Heart right ventricle (tissue), 16 donors: ENCODE measurements around the gene S100A12. TPM values are rescaled to one million over a fixed set of nuclear protein-coding genes. Genes with fewer than 3 reads are reported as not detected.
A peak's percentile ranks its signal among the peaks of the same experiment; 100 is the strongest.

Source experiments
- ATAC-seq, 8 donors: fragments of 200-7000 bp; cut with Tn5 transposase; one replicate each; pipeline ENCODE4 v1.9.1; 2020; ENCODE audit warnings: mild to moderate bottlenecking in 8 of 8, moderate library complexity in 8 of 8, moderate number of reproducible peaks in 1 of 8
- DNase-seq, 2 donors: peaks; one replicate each; pipeline ENCODE4 v3.0.0-alpha.2; 2020
- H3K27ac ChIP-seq, 10 donors: fragments of 200-600 bp; sonication (generic) in 2 of 10; one replicate each; pipeline versions ENCODE4 v1.5.0 to v1.8.0; 2020 to 2022; ENCODE audit warnings: mild to moderate bottlenecking in 3 of 10
- H3K27me3 ChIP-seq, 7 donors: fragments of 200-600 bp; one replicate each; pipeline ENCODE4 v1.8.0; 2021 to 2022; ENCODE audit warnings: mild to moderate bottlenecking in 2 of 7
- H3K36me3 ChIP-seq, 9 donors: fragments of 200-600 bp; sonication (generic) in 1 of 9; one replicate each; pipeline versions ENCODE4 v1.5.0 to v1.8.0; 2020 to 2022; ENCODE audit warnings: mild to moderate bottlenecking in 2 of 9
- H3K4me1 ChIP-seq, 9 donors: fragments of 200-600 bp; sonication (generic) in 1 of 9; one replicate each; pipeline versions ENCODE4 v1.5.0 to v1.8.0; 2020 to 2022; ENCODE audit warnings: mild to moderate bottlenecking in 4 of 9
- H3K4me3 ChIP-seq, 10 donors: fragments of 200-600 bp; sonication (generic) in 2 of 10; one replicate each; pipeline versions ENCODE4 v1.5.0 to v1.8.0; 2020 to 2022; ENCODE audit warnings: mild to moderate bottlenecking in 7 of 10, moderate library complexity in 2 of 10
- H3K9me3 ChIP-seq, 11 donors: fragments of 200-600 bp in 10 of 11; sonication (generic) in 2 of 11; one replicate each; pipeline versions ENCODE4 v1.5.0 to v1.8.0; 2013 to 2022; ENCODE audit warnings: mild to moderate bottlenecking in 2 of 11, control low read depth in 1 of 11, moderate library complexity in 1 of 11
- CTCF ChIP-seq, 9 donors: fragments of 200-600 bp; sonication (generic) in 2 of 9; IDR thresholded peaks; one replicate each; pipeline versions ENCODE4 v1.5.0 to v1.8.0; 2021 to 2022; ENCODE audit warnings: antibody characterized with exemption in 9 of 9, mild to moderate bottlenecking in 5 of 9, moderate library complexity in 1 of 9
- whole genome bisulfite sequencing, 2 donors: extraction: QIAGEN DNeasy Blood & Tissue Kit; methylation state at CpG; one replicate each; pipeline ENCODE4 v1.1.7; 2013; ENCODE audit warnings: inconsistent platforms in 1 of 2; 5-methylcytosine and 5-hydroxymethylcytosine counted together
- intact Hi-C, 10 donors: fragments of 100-400 bp; cut with DNase I; formaldehyde crosslinking; loops; one replicate each; pipeline versions ENCODE4 v1.11.1 to v1.14.2; 2022
- polyA plus RNA-seq, 2 donors: library from polyadenylated mRNA; stranded (reverse); fragments of 200-250 nt; gene quantifications; one replicate each; pipeline ENCODE4 v1.2.3, GENCODE V29; 2013
- total RNA-seq, 10 donors: library from RNA; stranded (reverse); fragmentation: NEBNext Ultra II Directional in 3 of 10; extraction: Animal tissue kit (Norgen Biotek cat#: 25700) in 3 of 10; gene quantifications; one replicate each; pipeline versions ENCODE4 v1.2.1 to v1.2.4, GENCODE V29; 2021 to 2023
- donor health status: Arrhythmogenic right ventricular cardiomyopathy.
- donor health status: ischemic (EF 13 %, LVEDD 7.1; RV severe dilation, severe dysfunction).
- donor health status: healthy with polysubstance abuse.
- donor health status: DM: no; HTN: yes; CAD: no.
- donor health status: DM: no; HTN: no; CAD: no.
- donor health status: ischemic (EF 25% LVEDD 6.9; RV normal size, moderate dysfunction).
- donor health status: ischemic (EF 25% LVEDD 5.7; RV mildly dilated, moderate dysfunction).
- donor health status: healthy.
- donor health status: DM: yes; HTN: yes; CAD: no.
- donor health status: Ischemic cardiomyopathy.
- donor health status: ischemic (EF 35%, LVEDD 5.7; RV mildly dilated, moderate dysfunction).
- donor health status: nonischemic (EF 11% LVEDD 7.7; RV severe dilation, severe dysfunction).
- donor health status: DM: yes; HTN: yes; CAD: no.
- donor health status: PGD.
- donor health status: ischemic (EF 29% LVEDD 5.4; RV normal size, mild dysfunction).
- donor health status: nonischemic (EF 23%, LVEDD 6.1; RV moderate dilation, normal function).

The S100A12 gene
- total and polyA plus RNA-seq, 12 donors = 0.49 to 12.9 (median 4.1) TPM; not detected in 1

GRCh38 chr1:153404768-153405167 is 29.3 kb upstream of the S100A12 start:
- Histone ChIP-seq H3K27me3 (peaks cover 0 to 28% (median 21%) of the 10 kb centered on the region in 7 donors), H3K36me3 (no peaks in the 10 kb centered on the region), H3K4me3 (no peak overlapping the region), H3K9me3 (peaks cover 0 to 12% (median 0%) of the 10 kb centered on the region in 11 donors), H3K4me1 (peaks cover 0 to 6% (median 0%) of the 10 kb centered on the region in 9 donors), H3K27ac (no peak overlapping the region)
- peak; percentile 12 to 42 for DNase-seq
- ATAC-seq = peak in 2 of 8 donors; percentile 45 to 56
- WGBS, 2 donors = 40 to 46% methylated on average over 15 of the region's 15 CpGs
- intact Hi-C loops = loop anchor here in 1 of 10 donors (5.0 kb wide), 1 partner anchor 47 kb away; the partner anchor contains the start of gene S100A9
- TF ChIP-seq CTCF (IDR thresholded peaks at IDR 0.05) = peak in 8 of 9 donors; percentile 18 to 68 (median 40)

GRCh38 chr1:153404086-153404635 is 28.7 kb upstream of the S100A12 start:
- H3K27ac ChIP-seq = peak overlapping the region in 1 of 10 donors; percentile 34
- ATAC-seq (no peak), DNase-seq (no peak)
- no peaks in the 10 kb centered on the region for H3K36me3 ChIP-seq
- H3K4me3 ChIP-seq = no peak overlapping the region
- peaks cover 0 to 6% (median 0%) of the 10 kb centered on the region in 9 donors for H3K4me1 ChIP-seq
- intact Hi-C loops = no loop called here
- 70 to 77% methylated on average over 7 of the region's 7 CpGs for WGBS, 2 donors
- H3K9me3 ChIP-seq = peaks cover 0 to 6% (median 0%) of the 10 kb centered on the region in 11 donors
- peaks cover 0 to 28% (median 22%) of the 10 kb centered on the region in 7 donors for H3K27me3 ChIP-seq
- TF ChIP-seq CTCF (IDR thresholded peaks at IDR 0.05) = no peak

- no peak for TF ChIP-seq CTCF (IDR thresholded peaks at IDR 0.05)
- peaks cover 0 to 4% (median 0%) of the 10 kb centered on the region in 11 donors for H3K9me3 ChIP-seq
- intact Hi-C loops = no loop called here
- DNase-seq (no peak), ATAC-seq (no peak)
- peaks cover 0 to 6% (median 0%) of the 10 kb centered on the region in 9 donors for H3K4me1 ChIP-seq
- peak overlapping the region in 1 of 10 donors; percentile 34 for H3K27ac ChIP-seq
- no peak overlapping the region for H3K4me3 ChIP-seq
- H3K27me3 ChIP-seq = peaks cover 0 to 31% (median 21%) of the 10 kb centered on the region in 7 donors
- no peaks in the 10 kb centered on the region for H3K36me3 ChIP-seq
- WGBS, 2 donors = 80% methylated on average over 11 of the region's 11 CpGs
Measured at GRCh38 chr1:153403421-153404085, 28.1 kb upstream of the S100A12 start.

GRCh38 chr1:153402226-153402625 is 26.8 kb upstream of the S100A12 start:
- 62 to 71% methylated on average over 2 of the region's 2 CpGs for WGBS, 2 donors
- no peaks in the 10 kb centered on the region for H3K36me3 ChIP-seq

More at GRCh38 chr1:153402226-153402625, 26.8 kb upstream of the S100A12 start:
- peaks cover 0 to 6% (median 0%) of the 10 kb centered on the region in 9 donors for H3K4me1 ChIP-seq
- no peak overlapping the region for H3K4me3 ChIP-seq
- no peak overlapping the region for H3K27ac ChIP-seq
- no peaks in the 10 kb centered on the region for H3K9me3 ChIP-seq
- intact Hi-C loops = no loop called here
- no peak for ATAC-seq
- no peak for DNase-seq
- TF ChIP-seq CTCF (IDR thresholded peaks at IDR 0.05) = no peak
- peaks cover 0 to 29% (median 14%) of the 10 kb centered on the region in 7 donors for H3K27me3 ChIP-seq
